Left colon (tissue), 2 donors: Measurements from ENCODE around the gene PDZD2. TPM values are rescaled to one million over a fixed set of nuclear protein-coding genes. Genes with fewer than 3 reads are reported as not detected.

Experiments
- ATAC-seq: fragments of 200-7000 bp; cut with Tn5 transposase; one replicate; pipeline ENCODE4 v1.9.1; 2020; ENCODE audit warnings: mild to moderate bottlenecking, moderate library complexity
- DNase-seq, 2 donors: peaks; one replicate each; pipeline ENCODE4 v3.0.0-alpha.2; 2020
- intact Hi-C, 2 donors: fragments of 100-400 bp; cut with DNase I in 1 of 2; cut with micrococcal nuclease in 1 of 2; formaldehyde crosslinking; loops; one replicate each; pipeline versions ENCODE4 v1.11.2 to v1.14.0; 2022; cut with DNase I, micrococcal nuclease
- total RNA-seq, 2 donors: library from RNA; stranded (reverse); fragmentation: NEBNext Ultra II Directional; extraction: Animal tissue kit (Norgen Biotek cat#: 25700); gene quantifications; one replicate each; pipeline ENCODE4 v1.2.1, GENCODE V29; 2021
- donor health status: DM: no; HTN: no; CAD: no.
- donor health status: DM: yes; HTN: yes; CAD: no.

PDZD2 gene
- total RNA-seq, 2 donors from 2014 or later = 1.6 to 2.3 TPM

DNA sequence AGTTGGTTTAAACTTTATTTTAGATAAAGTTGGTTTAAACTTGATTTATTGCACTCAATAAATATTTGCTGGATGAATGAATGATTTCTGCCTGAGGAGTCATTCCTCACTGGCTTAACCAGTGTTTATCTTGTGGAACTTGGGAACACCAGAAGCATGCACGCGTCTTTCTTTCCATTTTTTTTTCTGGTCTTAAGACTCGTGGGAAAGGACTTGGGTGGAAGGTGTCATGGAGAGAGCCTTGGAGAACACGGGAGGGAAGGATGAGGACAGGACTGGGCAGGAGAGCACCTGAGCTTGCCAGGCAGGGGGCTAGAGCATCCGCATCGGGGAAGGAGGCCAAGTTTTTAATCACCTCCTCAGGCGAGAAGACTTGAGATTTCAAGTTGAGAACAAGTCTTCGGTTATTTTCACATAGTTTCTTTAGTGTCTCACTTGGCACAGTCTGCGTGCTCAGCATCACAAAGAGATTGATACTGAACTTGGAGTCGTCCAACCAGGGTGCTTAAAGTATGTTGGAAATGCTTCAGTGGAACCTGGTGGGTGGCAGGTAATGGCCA, 144.2 kb downstream of the PDZD2 start:
- intact Hi-C loops = no loop called here
- DNase-seq (no peak), ATAC-seq (no peak)

DNA sequence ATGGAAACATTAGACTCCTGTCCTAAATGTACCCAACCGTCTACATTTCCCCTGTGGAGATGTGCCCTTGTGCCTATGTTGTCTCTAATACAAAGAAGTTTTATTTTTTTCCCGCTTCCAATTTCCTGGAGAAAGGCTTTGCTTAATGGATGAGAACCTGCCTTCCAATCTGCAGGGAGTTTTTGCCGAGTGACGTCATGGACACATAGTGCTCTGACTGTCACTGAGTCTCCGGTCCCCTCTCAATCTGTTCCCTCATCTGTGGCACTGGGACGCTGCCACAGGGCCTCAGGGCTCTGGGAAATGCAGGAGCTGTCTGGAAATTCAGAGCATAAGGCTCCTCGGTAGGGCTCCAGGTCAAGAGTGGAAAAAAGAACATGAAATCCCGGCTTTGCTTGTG, 144.8 kb downstream of the PDZD2 start:
- ATAC-seq = no peak
- intact Hi-C loops = no loop called here
- DNase-seq = no peak

DNA sequence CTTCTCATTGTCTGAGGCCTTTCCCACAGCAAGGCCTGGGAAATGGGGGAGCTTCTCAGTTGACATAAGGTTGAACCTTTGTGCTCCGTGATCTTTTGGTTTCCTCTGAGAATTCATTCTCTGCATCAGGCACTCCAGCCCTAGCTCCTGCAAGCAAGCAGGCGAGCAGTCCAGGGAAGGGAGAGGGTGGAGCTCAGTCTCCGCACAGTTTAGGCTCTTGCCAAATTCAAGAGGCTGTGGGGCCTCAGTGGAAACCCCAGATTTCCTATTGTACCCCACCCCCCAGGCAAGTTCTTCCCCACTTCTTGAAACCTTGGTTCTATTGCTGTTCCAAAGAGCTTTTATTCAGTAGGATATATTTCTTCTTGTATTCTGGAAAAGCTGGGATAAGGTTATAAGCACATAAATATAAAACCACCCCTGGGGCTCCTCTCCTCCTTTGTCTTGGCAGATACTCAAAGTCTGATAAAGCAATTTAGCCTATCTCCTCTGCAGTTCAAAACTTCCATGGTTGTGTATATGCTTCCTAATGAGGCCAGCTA, 147.2 kb downstream of the PDZD2 start:
- intact Hi-C loops = no loop called here
- ATAC-seq (no peak), DNase-seq (no peak)

DNA sequence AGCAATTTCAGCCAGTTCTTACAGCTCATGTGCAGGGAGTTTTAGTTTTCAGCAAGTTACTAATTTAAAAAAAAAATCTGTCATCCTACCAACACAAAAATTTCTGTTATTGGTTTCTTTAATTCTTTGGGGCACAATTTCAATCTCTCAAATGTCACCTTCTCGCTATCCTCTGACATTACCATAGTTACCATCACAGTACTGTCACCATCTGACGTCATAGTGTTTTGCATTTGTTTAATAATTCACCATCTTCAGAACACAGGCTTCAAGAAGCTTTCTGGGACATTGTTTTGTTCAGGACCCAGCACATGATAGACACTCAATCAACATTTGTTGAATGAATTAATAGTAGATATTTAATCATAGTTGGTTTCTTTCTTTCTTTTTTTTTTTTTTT, 155.1 kb downstream of the PDZD2 start:
- DNase-seq (no peak), ATAC-seq (no peak)
- intact Hi-C loops = no loop called here

DNA sequence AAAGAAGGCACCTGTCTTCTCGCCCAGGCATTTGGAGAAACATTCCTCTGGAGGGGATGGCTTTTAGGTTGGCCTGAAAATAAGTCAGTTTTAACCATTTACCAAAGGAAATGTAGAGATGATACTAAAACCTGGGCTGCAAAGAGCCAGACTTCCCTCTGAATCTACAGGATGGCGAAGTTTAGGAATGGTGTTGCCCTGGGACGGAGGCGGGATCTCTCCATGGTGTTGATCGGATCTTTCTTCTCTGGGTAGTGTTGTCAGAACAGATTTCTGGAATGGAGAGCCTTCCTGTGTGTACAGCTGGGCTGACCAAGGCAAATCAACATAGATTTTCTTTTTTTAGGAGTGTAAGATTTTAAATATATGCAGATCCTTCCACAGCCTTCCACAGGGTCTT, 159.2 kb downstream of the PDZD2 start:
- no peak for ATAC-seq
- intact Hi-C loops = no loop called here

DNA sequence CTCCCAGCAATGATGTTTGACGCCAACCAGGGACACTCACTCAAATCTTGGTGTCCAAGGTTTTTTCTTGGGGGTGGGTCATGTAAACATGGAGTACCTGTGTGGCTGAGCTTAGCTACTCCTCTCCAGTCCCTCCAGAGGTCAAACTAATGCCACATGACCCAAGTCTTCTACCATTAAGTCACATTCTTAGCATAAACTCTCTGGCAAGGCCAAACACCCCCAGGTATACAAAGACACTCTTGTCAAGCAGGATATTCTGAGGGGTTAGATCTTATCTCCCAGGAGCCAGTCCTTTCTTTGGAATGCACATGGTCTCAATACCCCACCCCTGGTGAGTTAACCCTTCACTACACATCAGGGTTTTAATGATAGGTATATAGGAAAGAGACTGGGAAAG, 161.4 kb downstream of the PDZD2 start:
- intact Hi-C loops = no loop called here
- ATAC-seq (no peak), DNase-seq (no peak)

More for the DNA sequence above, 159.2 kb downstream of the PDZD2 start:
- DNase-seq = no peak

DNA sequence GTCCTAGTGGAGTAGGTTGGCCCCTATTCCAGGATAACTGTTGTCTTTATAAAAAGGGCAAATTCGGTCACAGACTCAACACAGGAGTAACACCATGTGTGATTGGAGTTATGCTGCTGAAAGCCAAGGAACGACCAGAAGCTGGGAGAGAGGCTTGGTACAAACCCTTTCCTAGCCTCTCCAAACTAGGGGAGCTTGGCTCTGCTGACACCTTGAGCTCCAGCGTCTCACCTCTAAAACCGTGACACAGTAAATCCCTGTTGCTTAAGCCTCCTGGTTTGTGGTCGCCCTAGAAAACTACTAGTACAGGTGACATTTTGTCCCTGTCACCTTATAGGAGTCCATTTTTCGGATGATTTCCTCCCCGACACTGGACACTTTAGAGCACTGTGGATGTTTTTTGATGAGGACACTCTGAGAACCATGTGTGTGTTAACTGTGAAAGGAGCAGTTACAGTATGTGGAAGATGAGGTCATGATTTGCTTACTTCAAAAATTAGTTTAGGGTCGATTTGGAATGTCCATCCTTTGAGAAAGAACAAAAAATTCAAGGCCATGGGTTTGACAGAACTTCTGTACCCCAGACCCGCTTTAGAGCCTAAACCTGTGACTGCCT, 167.0 kb downstream of the PDZD2 start:
- intact Hi-C loops = loop anchor here in 1 of 2 donors (5.0 kb wide), 1 partner anchor 224 kb away; no protein-coding TSS in a partner anchor
- DNase-seq = no peak
- no peak for ATAC-seq

DNA sequence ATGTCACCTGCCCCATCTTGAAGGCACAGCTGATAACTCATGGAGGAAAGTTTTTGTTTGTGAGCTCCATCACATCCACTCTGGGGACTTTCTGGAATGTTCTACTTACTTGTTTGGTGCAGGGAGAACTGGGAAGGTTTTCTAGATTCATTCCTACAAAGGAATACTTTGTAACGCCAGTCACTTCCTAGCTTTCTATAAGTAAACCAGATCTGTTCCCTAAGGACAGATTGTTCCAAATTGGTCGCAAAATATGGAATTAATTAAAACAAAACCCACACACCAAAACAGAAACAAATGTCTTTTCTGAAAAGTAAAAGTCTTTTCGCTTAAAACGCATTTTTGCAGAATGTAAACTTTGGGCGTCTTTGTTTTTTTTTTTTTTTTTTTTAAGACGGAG, 167.6 kb downstream of the PDZD2 start:
- DNase-seq (no peak), ATAC-seq (no peak)
- intact Hi-C loops = loop anchor here in 1 of 2 donors (5.0 kb wide), 1 partner anchor 224 kb away; no protein-coding TSS in a partner anchor

DNA sequence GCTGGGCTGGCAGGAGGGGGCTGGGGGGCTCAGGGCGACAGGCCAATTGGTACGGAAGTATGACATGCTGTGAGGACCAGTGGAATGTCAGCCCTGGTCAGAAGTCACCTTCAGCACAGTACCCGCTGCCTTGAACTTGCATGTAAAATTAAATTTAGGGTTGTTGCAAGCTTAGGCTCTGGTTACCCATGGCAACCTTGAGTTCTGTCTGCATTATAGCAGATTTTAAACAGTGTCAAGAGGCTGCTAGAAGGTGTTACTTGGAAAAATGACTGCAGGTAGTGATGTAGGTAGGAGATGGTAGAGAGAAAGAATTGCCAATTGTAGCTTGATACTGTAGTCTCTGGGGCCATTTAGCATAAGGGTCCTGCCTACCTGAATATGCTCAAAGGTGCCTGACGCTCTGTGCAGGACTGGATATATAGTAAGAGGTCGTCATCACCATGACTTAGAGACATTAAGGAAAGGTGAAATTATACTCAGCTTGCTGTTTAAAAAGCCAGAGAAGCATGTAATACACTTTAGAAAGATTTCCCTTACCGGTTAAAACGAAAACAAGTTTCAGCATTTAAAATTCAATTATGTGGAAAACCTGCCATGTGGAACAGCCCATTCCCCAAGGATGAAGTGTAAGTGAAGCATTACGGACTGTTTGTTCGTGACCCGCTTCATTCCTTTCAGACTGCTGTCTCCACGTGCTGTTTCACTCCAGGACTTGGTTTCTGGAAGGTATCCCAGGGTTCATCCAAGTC, 169.0 kb downstream of the PDZD2 start:
- no peak for DNase-seq
- intact Hi-C loops = loop anchor here in 1 of 2 donors (5.0 kb wide), 1 partner anchor 226 kb away; no protein-coding TSS in a partner anchor
- no peak for ATAC-seq

DNA sequence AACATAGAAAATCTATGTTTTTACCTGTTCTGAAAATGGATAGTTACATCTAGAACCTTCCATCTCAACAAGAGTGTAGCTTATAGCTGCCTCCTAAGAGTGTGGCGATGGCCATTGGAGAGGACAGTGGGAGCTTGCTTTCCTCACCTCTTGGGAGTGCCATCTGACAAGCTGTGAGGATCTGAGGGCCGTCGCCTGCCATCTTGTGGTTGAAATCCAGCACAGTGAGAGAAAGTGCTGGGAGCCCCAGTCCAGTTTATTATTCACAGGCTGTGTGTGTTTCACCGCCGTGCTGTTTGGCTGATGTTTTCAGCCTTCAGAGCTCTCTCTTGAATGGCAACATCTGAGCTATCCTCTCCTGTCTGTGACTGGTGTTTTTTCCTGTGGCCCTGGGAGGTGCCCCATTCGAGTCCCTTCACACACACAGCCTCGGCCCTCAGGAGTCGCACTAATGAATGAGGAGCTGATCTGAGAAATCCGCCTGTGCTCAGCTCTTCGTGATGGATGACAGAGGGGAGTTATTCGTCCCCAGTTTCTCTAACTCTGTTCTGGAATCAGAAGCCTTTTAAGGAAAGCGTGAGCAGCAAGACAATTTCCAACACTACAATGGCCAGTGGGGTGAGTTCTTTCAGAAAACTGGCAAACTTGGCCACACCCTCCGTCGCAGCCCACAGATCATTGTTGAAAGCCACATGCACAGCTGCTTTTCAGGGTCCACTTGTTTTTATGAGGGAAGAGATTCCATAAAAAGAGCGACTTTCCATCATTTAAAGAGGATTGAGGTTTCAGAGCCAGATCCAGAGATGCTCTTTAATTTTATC, 170.3 kb downstream of the PDZD2 start:
- ATAC-seq (peak; percentile 71), DNase-seq (peak; percentile 35 to 44)
- intact Hi-C loops = loop anchor here in 1 of 2 donors (5.0 kb wide), 1 partner anchor 227 kb away; no protein-coding TSS in a partner anchor

DNA sequence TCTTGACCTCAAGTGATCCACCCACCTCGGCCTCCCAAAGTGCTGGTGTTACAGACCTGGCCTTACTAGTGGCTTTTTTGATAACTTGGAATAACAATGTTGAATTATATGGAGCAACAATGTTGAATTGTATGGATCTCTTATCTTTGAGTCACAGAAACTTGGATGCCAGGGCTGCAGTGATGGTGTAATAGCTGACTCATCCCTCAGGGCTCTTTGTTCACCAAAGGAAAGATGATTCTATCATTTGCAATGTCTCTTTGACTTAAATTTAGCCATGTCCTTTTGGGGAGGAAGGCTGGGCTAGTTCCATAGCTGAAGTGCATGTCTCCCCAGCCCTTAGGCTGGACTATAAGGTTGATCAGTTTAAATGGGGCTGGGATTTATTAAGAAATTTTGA, 172.3 kb downstream of the PDZD2 start:
- intact Hi-C loops = no loop called here
- ATAC-seq (no peak), DNase-seq (no peak)

DNA sequence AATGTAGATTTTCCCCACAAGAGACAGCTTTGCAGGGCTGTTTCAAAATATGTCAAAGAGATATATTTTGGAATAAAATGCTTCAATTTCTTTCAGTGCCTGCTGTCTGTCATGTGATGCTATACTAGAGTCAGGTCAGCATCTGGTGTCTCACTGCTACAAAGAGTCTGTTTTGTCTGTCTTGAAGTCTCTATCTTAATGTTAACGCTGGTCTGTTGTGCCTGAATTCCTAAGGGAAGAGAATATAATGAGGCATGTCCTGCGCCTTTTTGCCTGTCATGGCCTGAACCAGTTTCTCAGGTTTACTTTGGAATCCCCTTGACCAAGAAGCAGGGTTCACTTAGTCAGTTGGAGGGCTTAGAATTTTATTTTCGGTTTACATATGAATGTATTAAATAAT, 176.4 kb downstream of the PDZD2 start:
- DNase-seq (no peak), ATAC-seq (no peak)
- intact Hi-C loops = no loop called here

DNA sequence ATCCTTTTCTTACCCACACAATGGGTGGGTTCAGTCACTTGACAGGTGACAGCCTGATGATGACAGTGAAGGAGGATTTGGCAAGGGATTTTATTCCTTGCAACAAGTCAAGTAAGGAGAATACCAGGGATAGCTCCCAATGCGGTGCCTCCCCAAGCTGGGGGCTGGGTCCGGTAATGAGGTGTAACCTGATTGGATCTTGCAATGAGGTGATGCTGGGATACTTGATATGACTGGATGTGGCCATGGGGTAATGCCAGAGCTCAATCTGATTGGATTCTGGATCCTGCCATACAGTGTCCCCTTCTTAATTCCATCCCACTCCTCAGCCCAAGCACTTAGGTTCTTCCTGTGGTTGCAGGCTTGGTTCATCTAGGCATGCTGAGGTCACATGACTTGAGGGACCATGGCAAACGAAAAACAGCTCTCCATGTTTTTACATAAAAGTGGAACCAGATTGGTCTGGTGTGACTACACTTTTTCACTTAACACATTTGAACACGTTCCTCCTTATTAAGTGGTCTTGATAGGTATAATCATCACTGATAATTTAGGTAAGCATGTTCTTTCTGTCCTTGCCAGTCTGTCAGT, 181.1 kb downstream of the PDZD2 start:
- ATAC-seq (no peak), DNase-seq (no peak)
- intact Hi-C loops = no loop called here

DNA sequence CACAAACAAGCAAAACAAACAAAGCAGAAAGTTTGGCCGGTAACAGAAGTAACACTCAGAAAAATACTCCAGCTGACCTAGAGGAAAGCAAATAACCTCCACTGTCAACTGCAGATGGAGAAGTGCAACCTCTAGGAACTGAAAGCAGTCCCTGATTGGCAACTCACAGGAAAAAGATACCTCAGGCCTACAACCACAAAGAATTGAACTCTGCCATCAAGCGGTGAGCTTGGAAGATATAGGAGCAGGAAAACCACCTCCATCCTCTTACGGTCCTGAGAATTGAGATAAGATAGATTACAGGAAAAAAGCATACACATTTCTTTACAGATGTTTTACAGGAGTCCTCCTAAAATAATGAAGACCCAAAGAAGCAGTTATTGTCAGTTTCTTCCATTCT, 184.5 kb downstream of the PDZD2 start:
- intact Hi-C loops = no loop called here
- no peak for ATAC-seq
- DNase-seq = no peak

DNA sequence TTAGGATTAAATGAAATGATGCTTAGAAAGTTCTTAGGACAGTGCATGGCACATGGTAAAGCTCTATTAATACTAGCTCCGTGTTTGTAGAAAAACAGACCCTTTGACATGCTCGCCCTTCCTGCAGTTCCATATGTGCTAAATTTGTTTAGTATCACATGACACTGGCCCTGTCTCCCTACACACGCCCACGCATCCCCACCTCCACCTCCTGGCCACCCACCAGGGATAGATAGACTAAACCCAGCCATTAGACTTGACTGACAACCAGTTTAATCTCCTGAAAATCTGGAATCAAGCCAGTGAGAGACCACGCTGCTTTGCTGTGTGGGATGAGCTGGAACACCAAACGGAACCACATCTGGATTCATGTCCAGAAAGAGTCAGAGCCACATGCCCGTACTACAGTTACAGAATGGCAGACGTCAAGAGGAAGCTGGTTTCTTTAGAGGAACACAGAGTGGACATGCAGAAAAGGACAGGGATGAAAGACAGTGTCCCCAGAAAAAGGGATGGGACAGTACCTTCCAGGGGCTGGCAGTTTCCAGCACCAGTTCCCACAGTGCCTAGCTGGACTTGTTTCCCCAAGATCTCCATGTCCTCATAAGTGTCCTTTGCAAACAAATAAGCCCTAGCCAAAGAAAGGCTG, 186.1 kb downstream of the PDZD2 start:
- no peak for DNase-seq
- intact Hi-C loops = loop anchor here in 1 of 2 donors (5.0 kb wide), 2 partner anchors 252 to 267 kb away; no protein-coding TSS in a partner anchor
- no peak for ATAC-seq

DNA sequence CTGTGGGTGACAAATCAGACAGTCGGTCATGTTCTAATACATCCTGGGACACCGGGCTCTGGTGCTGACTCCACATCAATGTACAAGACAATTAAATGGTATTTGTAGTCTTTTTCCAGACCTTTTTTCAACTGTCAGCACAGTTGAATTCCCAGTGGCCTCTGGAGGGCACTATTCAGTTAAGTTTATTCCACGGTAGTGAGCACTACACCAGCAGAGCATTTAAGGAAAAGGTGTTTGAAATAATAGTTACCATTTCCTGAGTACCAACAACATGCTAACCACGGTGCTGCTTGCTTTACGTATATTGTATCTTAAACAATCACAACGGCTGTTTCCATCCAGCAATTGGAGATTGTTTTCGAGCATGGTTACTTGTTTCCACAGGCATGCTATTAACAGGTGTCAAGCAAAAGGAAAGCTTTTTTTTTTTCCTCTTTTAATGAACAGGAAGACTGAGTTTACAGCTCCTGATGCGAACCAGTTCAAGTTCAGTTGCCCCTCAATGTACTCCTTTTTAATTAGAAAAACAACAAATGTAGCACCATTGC, 186.7 kb downstream of the PDZD2 start:
- ATAC-seq = peak; percentile 68
- intact Hi-C loops = loop anchor here in 1 of 2 donors (5.0 kb wide), 2 partner anchors 252 to 267 kb away; no protein-coding TSS in a partner anchor
- peak; percentile 16 to 28 for DNase-seq

DNA sequence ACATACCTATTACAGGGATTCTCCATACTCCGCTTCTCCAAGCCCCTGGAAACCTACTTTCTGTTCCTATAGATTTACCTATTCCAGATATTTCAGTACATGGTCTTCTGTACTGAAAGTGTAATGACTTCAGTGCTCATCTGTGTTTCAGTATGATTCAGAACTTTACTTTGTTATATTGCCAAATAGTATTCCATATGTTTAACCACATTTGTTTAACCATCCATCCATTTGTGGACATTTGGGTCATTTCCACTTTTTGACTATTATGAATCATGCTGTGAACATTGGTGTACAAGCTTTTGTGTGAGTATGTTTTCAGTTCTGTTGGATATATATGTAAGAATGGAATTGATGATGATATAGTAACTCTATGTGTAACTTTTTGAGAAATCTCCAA, 188.9 kb downstream of the PDZD2 start:
- ATAC-seq (no peak), DNase-seq (no peak)
- intact Hi-C loops = loop anchor here in 1 of 2 donors (5.0 kb wide), 2 partner anchors 249 to 264 kb away; no protein-coding TSS in a partner anchor

DNA sequence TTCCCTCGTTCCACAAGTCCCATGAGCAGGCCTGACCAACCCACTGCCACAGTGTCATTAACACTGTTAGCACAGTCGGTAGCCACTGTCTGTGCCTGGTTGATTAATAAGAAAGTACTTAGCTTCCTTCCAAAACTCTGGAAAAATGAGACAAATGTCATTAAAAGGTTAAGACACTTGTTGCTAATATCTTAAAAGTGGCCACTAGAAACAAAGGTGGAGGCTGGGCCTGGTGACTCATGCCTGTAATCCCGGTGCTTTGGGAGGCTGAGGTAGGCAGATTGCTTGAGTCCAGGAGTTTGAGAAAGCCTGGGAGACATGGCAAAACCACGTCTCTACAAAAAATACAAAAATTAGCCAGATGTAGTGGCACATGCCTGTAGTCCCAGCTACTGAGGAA, 194.0 kb downstream of the PDZD2 start:
- DNase-seq (no peak), ATAC-seq (no peak)
- intact Hi-C loops = no loop called here
